GM23338 (cell line): Measurements from ENCODE around the gene CCL13. TPM values are rescaled to one million over a fixed set of nuclear protein-coding genes. Genes with fewer than 3 reads are reported as not detected.

Experiments
- ATAC-seq: fragments of 200-7000 bp; cut with Tn5 transposase; 3 replicates; pipeline ENCODE4 v1.9.1; 2020
- DNase-seq: peaks from one replicate; pipeline ENCODE4 v3.0.0-alpha.2; 2015; ENCODE audit warnings: low spot score
- H2AFZ ChIP-seq: fragments of 200-600 bp; sonication (generic); 2 replicates; pipeline ENCODE4 v1.8.0; 2016; ENCODE audit warnings: antibody characterized with exemption, mild to moderate bottlenecking, moderate library complexity
- H3F3A ChIP-seq: fragments of 200-600 bp; sonication (generic); replicated peaks from 2 replicates; pipeline ENCODE4 v1.8.0; 2017; ENCODE audit warnings: antibody characterized with exemption, mixed run types, low read depth
- H3K27ac ChIP-seq: fragments of 200-600 bp; sonication (generic); 2 replicates; pipeline ENCODE4 v1.6.1; 2016; ENCODE audit warnings: low read depth
- H3K27me3 ChIP-seq: fragments of 200-600 bp; sonication (generic); 2 replicates; pipeline ENCODE4 v1.8.0; 2016; ENCODE audit warnings: mild to moderate bottlenecking, mixed run types, moderate library complexity; ENCODE audit not compliant: insufficient read depth
- H3K36me3 ChIP-seq: fragments of 200-600 bp; sonication (generic); 2 replicates; pipeline ENCODE4 v1.8.0; 2016; ENCODE audit warnings: mild to moderate bottlenecking; ENCODE audit not compliant: insufficient read depth
- H3K4me1 ChIP-seq: fragments of 200-600 bp; sonication (generic); 2 replicates; pipeline ENCODE4 v1.8.0; 2016; ENCODE audit warnings: mild to moderate bottlenecking, moderate library complexity; ENCODE audit not compliant: insufficient read depth
- H3K4me2 ChIP-seq: fragments of 200-600 bp; sonication (generic); 2 replicates; pipeline ENCODE4 v1.7.1; 2017; ENCODE audit warnings: mixed run types
- H3K4me3 ChIP-seq: fragments of 200-600 bp; sonication (generic); 2 replicates; pipeline ENCODE4 v1.6.1; 2016; ENCODE audit warnings: mixed run types
- H3K79me2 ChIP-seq: fragments of 200-600 bp; sonication (generic); replicated peaks from 2 replicates; pipeline ENCODE4 v1.8.0; 2017; ENCODE audit warnings: mild to moderate bottlenecking; ENCODE audit not compliant: insufficient read depth
- H3K9me2 ChIP-seq: fragments of 200-600 bp; sonication (generic); 2 replicates; pipeline ENCODE4 v1.8.0; 2017; ENCODE audit not compliant: insufficient read depth
- H4K20me1 ChIP-seq: fragments of 200-600 bp; sonication (generic); replicated peaks from 2 replicates; pipeline ENCODE4 v1.8.0; 2017; ENCODE audit warnings: mild to moderate bottlenecking; ENCODE audit not compliant: insufficient read depth
- H3K27ac Mint-ChIP-seq: 2 replicates; pipeline ENCODE4 v1.8.0; 2020; ENCODE audit warnings: inconsistent platforms, mild to moderate bottlenecking, moderate library complexity, mixed read lengths
- H3K27me3 Mint-ChIP-seq: 3 replicates; pipeline ENCODE4 v1.8.0; 2022; ENCODE audit warnings: low read depth, mild to moderate bottlenecking, moderate library complexity, mixed read lengths, inconsistent platforms; ENCODE audit not compliant: insufficient read depth, poor library complexity
- H3K36me3 Mint-ChIP-seq: 3 replicates; pipeline ENCODE4 v1.8.0; 2021; ENCODE audit warnings: low read depth, mild to moderate bottlenecking, inconsistent platforms, moderate library complexity, mixed read lengths
- H3K4me1 Mint-ChIP-seq: 3 replicates; pipeline ENCODE4 v1.8.0; 2020; ENCODE audit warnings: mild to moderate bottlenecking, inconsistent platforms, mixed read lengths
- H3K4me3 Mint-ChIP-seq: 3 replicates; pipeline ENCODE4 v1.8.0; 2021; ENCODE audit warnings: moderate library complexity, mild to moderate bottlenecking, inconsistent platforms, mixed read lengths
- H3K9me3 Mint-ChIP-seq: 3 replicates; pipeline ENCODE4 v1.8.0; 2020; ENCODE audit warnings: moderate library complexity, mild to moderate bottlenecking, inconsistent platforms, mixed read lengths
- EZH2phosphoT487 ChIP-seq: fragments of 200-600 bp; sonication (generic); IDR thresholded peaks from one replicate; pipeline ENCODE4 v1.8.1; 2018; ENCODE audit warnings: antibody characterized with exemption; ENCODE audit not compliant: unreplicated experiment
- POLR2AphosphoS5 ChIP-seq: IDR thresholded peaks from 2 replicates; pipeline ENCODE4 v1.6.1; 2016; ENCODE audit warnings: antibody characterized with exemption, low read depth
- REST ChIP-seq: IDR thresholded peaks from one replicate; pipeline ENCODE4 v1.6.1; 2018; ENCODE audit warnings: antibody characterized with exemption; ENCODE audit not compliant: unreplicated experiment
- ZNF114 ChIP-seq: fragments of 250-450 bp; sonication (Bioruptor Pico); IDR thresholded peaks from 2 replicates; pipeline ENCODE4 v1.5.0; 2020; ENCODE audit warnings: mild to moderate bottlenecking, moderate library complexity
- ZNF462 ChIP-seq: fragments of 250-450 bp; sonication (Bioruptor Pico); IDR thresholded peaks from 2 replicates; pipeline ENCODE4 v1.5.0; 2020; ENCODE audit warnings: mild to moderate bottlenecking, moderate library complexity
- polyA plus RNA-seq: library from polyadenylated mRNA; unstranded; fragments of >200 nt; fragmentation: Nextera tagmentation; extraction: Ambion mirVana; gene quantifications from 2 replicates; pipeline ENCODE4 v1.2.1, GENCODE V29; 2016
- total RNA-seq: library from RNA; depleted of rRNA; stranded (reverse); fragments of >200 nt; shearing (Covaris generic); gene quantifications from 2 replicates; pipeline ENCODE4 v1.2.3, GENCODE V29; 2014
- TF ChIP-seq, protein P1 (sequence below), 2 experiments: fragments of 200-600 bp in 1 of 2; sonication (generic) in 1 of 2; conservative IDR thresholded peaks; 2 replicates each; pipeline versions ENCODE4 v1.5.1 to v1.6.1; 2016 to 2017; ENCODE audit warnings: antibody characterized with exemption in 2 of 2, low read depth in 2 of 2, mild to moderate bottlenecking in 2 of 2, moderate library complexity in 1 of 2

CCL13 gene
- total and polyA plus RNA-seq, 2 experiments from 2014 or later, result not detected

DNA sequence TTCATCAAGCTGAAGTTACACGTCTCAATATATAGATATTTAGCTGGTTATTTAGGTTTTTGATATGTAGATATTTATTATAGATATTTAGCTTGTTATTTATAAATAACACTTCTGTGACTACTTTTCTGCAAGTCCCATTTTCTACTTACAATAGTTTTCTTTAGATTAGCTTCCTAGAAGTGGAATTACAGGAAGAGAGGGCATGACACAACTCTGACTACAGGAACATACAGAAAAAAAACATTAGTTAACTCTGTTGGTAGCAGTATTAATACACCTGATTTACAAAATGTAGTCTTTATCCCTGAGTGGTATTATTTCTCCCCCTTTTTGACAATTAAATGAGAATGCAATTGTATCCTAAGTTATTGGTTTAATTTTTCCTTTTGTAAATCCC, 28.0 kb downstream of the CCL13 start:
- H3K9me2 ChIP-seq, result no peaks in the 10 kb centered on the region
- no peaks in the 10 kb centered on the region for H3F3A ChIP-seq
- ATAC-seq (no peak), DNase-seq (no peak)
- Mint-ChIP-seq H3K9me3 (no peaks in the 10 kb centered on the region), H3K27me3 (no peaks in the 10 kb centered on the region), H3K27ac (no peak overlapping the region), H3K4me3 (no peak overlapping the region), H3K4me1 (no peaks in the 10 kb centered on the region), H3K36me3 (no peaks in the 10 kb centered on the region)
- H3K27ac ChIP-seq, result no peak overlapping the region
- no peaks in the 10 kb centered on the region for H3K79me2 ChIP-seq
- H4K20me1 ChIP-seq, result no peaks in the 10 kb centered on the region
- TF ChIP-seq EZH2phosphoT487, result no peak
- no peak for TF ChIP-seq POLR2AphosphoS5
- TF ChIP-seq, protein P1, sequence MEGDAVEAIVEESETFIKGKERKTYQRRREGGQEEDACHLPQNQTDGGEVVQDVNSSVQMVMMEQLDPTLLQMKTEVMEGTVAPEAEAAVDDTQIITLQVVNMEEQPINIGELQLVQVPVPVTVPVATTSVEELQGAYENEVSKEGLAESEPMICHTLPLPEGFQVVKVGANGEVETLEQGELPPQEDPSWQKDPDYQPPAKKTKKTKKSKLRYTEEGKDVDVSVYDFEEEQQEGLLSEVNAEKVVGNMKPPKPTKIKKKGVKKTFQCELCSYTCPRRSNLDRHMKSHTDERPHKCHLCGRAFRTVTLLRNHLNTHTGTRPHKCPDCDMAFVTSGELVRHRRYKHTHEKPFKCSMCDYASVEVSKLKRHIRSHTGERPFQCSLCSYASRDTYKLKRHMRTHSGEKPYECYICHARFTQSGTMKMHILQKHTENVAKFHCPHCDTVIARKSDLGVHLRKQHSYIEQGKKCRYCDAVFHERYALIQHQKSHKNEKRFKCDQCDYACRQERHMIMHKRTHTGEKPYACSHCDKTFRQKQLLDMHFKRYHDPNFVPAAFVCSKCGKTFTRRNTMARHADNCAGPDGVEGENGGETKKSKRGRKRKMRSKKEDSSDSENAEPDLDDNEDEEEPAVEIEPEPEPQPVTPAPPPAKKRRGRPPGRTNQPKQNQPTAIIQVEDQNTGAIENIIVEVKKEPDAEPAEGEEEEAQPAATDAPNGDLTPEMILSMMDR (conservative IDR thresholded peaks at IDR 0.05; ENCODE audit: low read depth in 2 of 2), result no peak
- TF ChIP-seq ZNF114 (CRISPR knock-in tag), result no peak
- TF ChIP-seq ZNF462 (CRISPR knock-in tag), result no peak
- no peak for TF ChIP-seq REST
- no peak overlapping the region for H2AFZ ChIP-seq
- H3K27me3 ChIP-seq, result no peaks in the 10 kb centered on the region
- H3K4me3 ChIP-seq, result no peak overlapping the region
- no peaks in the 10 kb centered on the region for H3K36me3 ChIP-seq
- H3K4me2 ChIP-seq, result no peak overlapping the region
- no peaks in the 10 kb centered on the region for H3K4me1 ChIP-seq
